Right lobe of liver (tissue), 6 donors: ENCODE measurements around the gene GOLGA8B. TPM values are rescaled to one million over a fixed set of nuclear protein-coding genes. Genes with fewer than 3 reads are reported as not detected.
"Not testable (repeated sequence)": the region's sequence is repeated elsewhere in the genome, so short reads cannot be mapped to it uniquely, and the experiment has no call there.

Source experiments
- ATAC-seq, 4 donors: fragments of 200-7000 bp; cut with Tn5 transposase; one replicate each; pipeline ENCODE4 v1.9.1; 2020; ENCODE audit warnings: mild to moderate bottlenecking in 4 of 4, moderate library complexity in 4 of 4
- DNase-seq, 3 donors: peaks; one replicate each; pipeline ENCODE4 v3.0.0-alpha.2; 2020
- H3K27ac ChIP-seq, 3 donors: fragments of 200-600 bp; one replicate each; pipeline ENCODE4 v1.8.0; 2022
- H3K27me3 ChIP-seq, 2 donors: fragments of 200-600 bp; one replicate each; pipeline ENCODE4 v1.8.0; 2022
- H3K36me3 ChIP-seq, 4 donors: fragments of 200-600 bp; sonication (generic) in 1 of 4; one replicate each; pipeline versions ENCODE4 v1.5.1 to v1.8.0; 2017 to 2022; ENCODE audit warnings: control low read depth in 1 of 4
- H3K4me1 ChIP-seq, 4 donors: fragments of 200-600 bp; sonication (generic) in 1 of 4; one replicate each; pipeline versions ENCODE4 v1.5.1 to v1.8.0; 2017 to 2022; ENCODE audit warnings: control low read depth in 1 of 4
- H3K4me3 ChIP-seq, 3 donors: fragments of 200-600 bp; one replicate each; pipeline ENCODE4 v1.8.0; 2022
- H3K9me3 ChIP-seq, 4 donors: fragments of 200-600 bp; sonication (generic) in 1 of 4; one replicate each; pipeline versions ENCODE4 v1.5.1 to v1.8.0; 2017 to 2022; ENCODE audit warnings: control low read depth in 1 of 4
- WGBS: methylation state at CpG from one replicate; pipeline ENCODE4 v1.1.6; 2018; ENCODE audit warnings: low coverage, low lambda C conversion rate; ENCODE audit not compliant: insufficient coverage; ENCODE audit errors: missing lambda C conversion rate; 5-methylcytosine and 5-hydroxymethylcytosine counted together
- intact Hi-C, 2 donors: fragments of 100-400 bp; cut with DNase I; formaldehyde crosslinking; loops; one replicate each; pipeline versions ENCODE4 v1.11.2 to v1.14.1; 2022
- small RNA-seq, 2 experiments: library from RNA; depleted of rRNA; stranded (forward); fragments of <200 nt; gene quantifications; one replicate each; pipeline ENCODE3, GENCODE V24; 2016
- total RNA-seq, 6 experiments: library from RNA; depleted of rRNA in 2 of 6; stranded (reverse); fragments of >200 nt in 2 of 6; fragmentation: NEBNext Ultra II Directional in 3 of 6; extraction: Animal tissue kit (Norgen Biotek cat#: 25700) in 3 of 6; gene quantifications; one replicate each; pipeline versions ENCODE4 v1.1.0 to v1.2.4, GENCODE V29; 2016 to 2023
- donor health status: DM: no; HTN: yes; CAD: no.
- donor health status: DM: no; HTN: no; CAD: no.
- donor health status: DM: no; HTN: no; CAD: no.
- donor health status: DM: no; HTN: yes; CAD: no.
- donor health status: DM: no; HTN: yes; CAD: no.

Gene GOLGA8B
- total RNA-seq, 6 experiments from 2014 or later, result 21.9 to 53.4 (median 30.8) TPM

- H3K4me1 ChIP-seq, H3K27ac ChIP-seq, H3K9me3 ChIP-seq, H3K4me3 ChIP-seq, DNase-seq, intact Hi-C loops, H3K27me3 ChIP-seq, H3K36me3 ChIP-seq, ATAC-seq: not testable (repeated sequence)
- no CpG with 5 or more reads among the region's 4 CpGs for WGBS
Observed at GRCh38 chr15:34549381-34549809, 34.1 kb downstream of the GOLGA8B start.

GRCh38 chr15:34543860-34544649, 39.4 kb downstream of the GOLGA8B start:
- H3K27ac ChIP-seq, H3K4me1 ChIP-seq, H3K27me3 ChIP-seq, H3K4me3 ChIP-seq, DNase-seq, H3K36me3 ChIP-seq, intact Hi-C loops, H3K9me3 ChIP-seq, ATAC-seq: not testable (repeated sequence)
- WGBS, result no CpG with 5 or more reads among the region's 7 CpGs

GRCh38 chr15:34535857-34536256, 47.6 kb downstream of the GOLGA8B start:
- H3K27ac ChIP-seq, ATAC-seq, H3K4me1 ChIP-seq, H3K36me3 ChIP-seq, H3K27me3 ChIP-seq, H3K4me3 ChIP-seq, intact Hi-C loops, DNase-seq, H3K9me3 ChIP-seq: not testable (repeated sequence)
- WGBS, result no CpG with 5 or more reads among the region's 13 CpGs

Small RNA genes lying within 50 kb of the gene (small RNA-seq; reads per million reads assigned to genes)
- 0 reads per million in 2 experiments for gene RF00425

Other genes with a start within 250 kb of the GOLGA8B start
- 10 to 100 TPM in 1 of 6 experiments, 1 to 10 TPM in 5; 5.6 to 10.9 (median 7.5) TPM for gene SLC12A6, start 245.9 kb downstream of the GOLGA8B start, total RNA-seq
- 100 to 1,000 TPM in 2 of 6 experiments, 10 to 100 TPM in 4; 59.2 to 177 (median 79.2) TPM for gene NOP10, start 240.5 kb downstream of the GOLGA8B start, total RNA-seq
- not detected for gene NUTM1, start 240.3 kb downstream of the GOLGA8B start, total RNA-seq
- gene LPCAT4, start 216.5 kb downstream of the GOLGA8B start, total RNA-seq, result 1 to 10 TPM; 3.2 to 6.7 (median 4.5) TPM
- 10 to 100 TPM in 4 of 6 experiments, 1 to 10 TPM in 2; 8.8 to 24.3 (median 16.3) TPM for gene GOLGA8A, start 145.8 kb downstream of the GOLGA8B start, total RNA-seq
- gene GJD2, start 171.3 kb upstream of the GOLGA8B start, total RNA-seq, result not detected
- gene ACTC1, start 211.9 kb upstream of the GOLGA8B start, total RNA-seq, result 1 to 10 TPM in 1 of 6 experiments, under 1 TPM in 2, not detected in 3; 0.29 to 1.4 (median 0.93) TPM